HL-60 (cell line): ENCODE results near the gene LINGO1.

Source experiments
- DNase-seq, 2 experiments: peaks; one replicate each; pipeline ENCODE4 v3.0.0-alpha.2; 2010 to 2020; ENCODE audit warnings: low read depth in 1 of 2, low spot score in 1 of 2
- H3K27ac ChIP-seq: fragments of 250-450 bp; sonication (Bioruptor Pico); replicated peaks from 2 replicates; pipeline ENCODE4 v1.5.1; 2020; ENCODE audit warnings: mild to moderate bottlenecking, moderate library complexity
- H3K27me3 ChIP-seq: fragments of 250-450 bp; sonication (Bioruptor Pico); 2 replicates; pipeline ENCODE4 v1.5.1; 2021; ENCODE audit warnings: mild to moderate bottlenecking, moderate library complexity; ENCODE audit not compliant: insufficient read depth, poor library complexity, severe bottlenecking
- H3K4me3 ChIP-seq: replicated peaks from 2 replicates; pipeline ENCODE4 v1.5.1; 2011; ENCODE audit warnings: mild to moderate bottlenecking, control low read depth, low read length; ENCODE audit not compliant: insufficient read depth
- CTCF ChIP-seq: IDR thresholded peaks from one replicate; pipeline ENCODE4 v1.5.1; 2011; ENCODE audit warnings: low read length, control low read depth, inconsistent platforms; ENCODE audit not compliant: insufficient read depth
- GABPA ChIP-seq: IDR thresholded peaks from 2 replicates; pipeline ENCODE4 v1.6.1; 2012; ENCODE audit warnings: low read depth
- POLR2AphosphoS5 ChIP-seq: IDR thresholded peaks from 2 replicates; pipeline ENCODE4 v1.6.1; 2012; ENCODE audit warnings: low read depth
- REST ChIP-seq: IDR thresholded peaks from 2 replicates; pipeline ENCODE4 v1.6.1; 2012; ENCODE audit warnings: low read depth; ENCODE audit not compliant: insufficient replicate concordance
- SPI1 ChIP-seq: IDR thresholded peaks from 2 replicates; pipeline ENCODE4 v1.6.1; 2012; ENCODE audit warnings: low read depth, mild to moderate bottlenecking, borderline replicate concordance

Gene LINGO1

GRCh38 chr15:77626002-77626401, 6.7 kb downstream of the LINGO1 start:
- Histone ChIP-seq H3K27me3 (peaks cover 17% of the 10 kb centered on the region), H3K4me3 (no peak overlapping the region), H3K27ac (no peak overlapping the region)
- TF ChIP-seq CTCF, result no peak
- TF ChIP-seq REST, result no peak
- no peak for TF ChIP-seq POLR2AphosphoS5
- TF ChIP-seq GABPA, result no peak
- no peak for TF ChIP-seq SPI1
- no peak for DNase-seq

GRCh38 chr15:77625376-77625775, 7.3 kb downstream of the LINGO1 start:
- Histone ChIP-seq H3K27ac (no peak overlapping the region), H3K27me3 (peaks cover 11% of the 10 kb centered on the region), H3K4me3 (no peak overlapping the region)
- DNase-seq, result no peak
- TF ChIP-seq REST, result no peak
- no peak for TF ChIP-seq CTCF
- no peak for TF ChIP-seq GABPA
- no peak for TF ChIP-seq SPI1
- no peak for TF ChIP-seq POLR2AphosphoS5

GRCh38 chr15:77624868-77625267, 7.8 kb downstream of the LINGO1 start:
- DNase-seq, result no peak

More at GRCh38 chr15:77624868-77625267, 7.8 kb downstream of the LINGO1 start:
- Histone ChIP-seq H3K4me3 (no peak overlapping the region), H3K27me3 (peaks cover 8% of the 10 kb centered on the region), H3K27ac (no peak overlapping the region)
- no peak for TF ChIP-seq REST
- no peak for TF ChIP-seq GABPA
- TF ChIP-seq CTCF, result no peak
- TF ChIP-seq SPI1, result no peak
- TF ChIP-seq POLR2AphosphoS5, result no peak
